Neuron (in vitro differentiated cells): ENCODE measurements around the gene ABCG1.
"Not testable (repeated sequence)": the region's sequence is repeated elsewhere in the genome, so short reads cannot be mapped to it uniquely, and the experiment has no call there.

Experiments used
- H2AFZ ChIP-seq: one replicate; pipeline ENCODE4 v1.6.1; 2013; ENCODE audit warnings: low read depth, mild to moderate bottlenecking, inconsistent platforms, low read length, moderate library complexity
- H3K27me3 ChIP-seq: one replicate; pipeline ENCODE4 v1.6.1; 2013; ENCODE audit warnings: low read length; ENCODE audit not compliant: insufficient read depth
- H3K36me3 ChIP-seq: one replicate; pipeline ENCODE4 v1.6.1; 2013; ENCODE audit warnings: low read length; ENCODE audit not compliant: insufficient read depth
- H3K4me1 ChIP-seq: one replicate; pipeline ENCODE4 v1.6.1; 2013; ENCODE audit warnings: low read length; ENCODE audit not compliant: insufficient read depth
- H3K4me3 ChIP-seq: 2 replicates; pipeline ENCODE4 v1.5.1; 2013; ENCODE audit warnings: mild to moderate bottlenecking, low read length, moderate library complexity
- H3K9me3 ChIP-seq: one replicate; pipeline ENCODE4 v1.6.1; 2013; ENCODE audit warnings: low read length

The ABCG1 gene

GRCh38 chr21:42285569-42286245 lies 66.8 kb downstream of the ABCG1 start:
- Histone ChIP-seq H3K36me3 (no peaks in the 10 kb centered on the region), H3K4me3 (no peak overlapping the region), H3K9me3 (no peaks in the 10 kb centered on the region), H2AFZ (no peak overlapping the region), H3K4me1 (no peaks in the 10 kb centered on the region), H3K27me3 (no peaks in the 10 kb centered on the region)

- Histone ChIP-seq H3K27me3 (no peaks in the 10 kb centered on the region), H3K36me3 (no peaks in the 10 kb centered on the region), H2AFZ (no peak overlapping the region), H3K9me3 (no peaks in the 10 kb centered on the region), H3K4me1 (no peaks in the 10 kb centered on the region), H3K4me3 (no peak overlapping the region)
Measured at GRCh38 chr21:42286416-42286815, 67.5 kb downstream of the ABCG1 start.

- Histone ChIP-seq H3K27me3 (no peaks in the 10 kb centered on the region), H3K4me3 (no peak overlapping the region), H2AFZ (no peak overlapping the region), H3K36me3 (no peaks in the 10 kb centered on the region), H3K9me3 (no peaks in the 10 kb centered on the region), H3K4me1 (no peaks in the 10 kb centered on the region)
Measured at GRCh38 chr21:42287193-42288083, 68.5 kb downstream of the ABCG1 start.

- Histone ChIP-seq H3K4me3 (no peak overlapping the region), H2AFZ (no peak overlapping the region), H3K36me3 (no peaks in the 10 kb centered on the region), H3K9me3 (no peaks in the 10 kb centered on the region), H3K4me1 (no peaks in the 10 kb centered on the region), H3K27me3 (no peaks in the 10 kb centered on the region)
Measured at GRCh38 chr21:42288962-42289361, 70.0 kb downstream of the ABCG1 start.

GRCh38 chr21:42289926-42290325 lies 71.0 kb downstream of the ABCG1 start:
- Histone ChIP-seq H3K9me3 (no peaks in the 10 kb centered on the region), H3K4me1 (no peaks in the 10 kb centered on the region), H3K36me3 (no peaks in the 10 kb centered on the region), H3K27me3 (no peaks in the 10 kb centered on the region), H2AFZ (no peak overlapping the region), H3K4me3 (no peak overlapping the region)

GRCh38 chr21:42290505-42290904 lies 71.6 kb downstream of the ABCG1 start:
- no peaks in the 10 kb centered on the region for H3K9me3 ChIP-seq
- no peaks in the 10 kb centered on the region for H3K27me3 ChIP-seq
- H3K4me3 ChIP-seq: no peak overlapping the region
- H3K4me1 ChIP-seq: no peaks in the 10 kb centered on the region
- H2AFZ ChIP-seq: no peak overlapping the region
- no peaks in the 10 kb centered on the region for H3K36me3 ChIP-seq

GRCh38 chr21:42291003-42291750 lies 72.2 kb downstream of the ABCG1 start:
- Histone ChIP-seq H3K36me3 (no peaks in the 10 kb centered on the region), H3K4me1 (no peaks in the 10 kb centered on the region), H3K9me3 (no peaks in the 10 kb centered on the region), H2AFZ (no peak overlapping the region), H3K27me3 (no peaks in the 10 kb centered on the region), H3K4me3 (no peak overlapping the region)

- no peak overlapping the region for H3K4me3 ChIP-seq
- H3K27me3 ChIP-seq: no peaks in the 10 kb centered on the region
- no peaks in the 10 kb centered on the region for H3K4me1 ChIP-seq
- H3K9me3 ChIP-seq: no peaks in the 10 kb centered on the region
- no peaks in the 10 kb centered on the region for H3K36me3 ChIP-seq
- H2AFZ ChIP-seq: no peak overlapping the region
Measured at GRCh38 chr21:42291751-42292562, 73.0 kb downstream of the ABCG1 start.

GRCh38 chr21:42292563-42293142 lies 73.7 kb downstream of the ABCG1 start:
- not testable (repeated sequence) for H3K9me3 ChIP-seq, H3K4me3 ChIP-seq, H2AFZ ChIP-seq, H3K4me1 ChIP-seq, H3K27me3 ChIP-seq, H3K36me3 ChIP-seq

- Histone ChIP-seq H3K9me3 (no peaks in the 10 kb centered on the region), H3K4me1 (no peaks in the 10 kb centered on the region), H3K36me3 (no peaks in the 10 kb centered on the region), H2AFZ (no peak overlapping the region), H3K4me3 (no peak overlapping the region), H3K27me3 (no peaks in the 10 kb centered on the region)
Measured at GRCh38 chr21:42293649-42294272, 74.8 kb downstream of the ABCG1 start.

- Histone ChIP-seq H2AFZ (no peak overlapping the region), H3K4me1 (no peaks in the 10 kb centered on the region), H3K27me3 (no peaks in the 10 kb centered on the region), H3K9me3 (no peaks in the 10 kb centered on the region), H3K4me3 (no peak overlapping the region), H3K36me3 (no peaks in the 10 kb centered on the region)
Measured at GRCh38 chr21:42294273-42294880, 75.4 kb downstream of the ABCG1 start.

GRCh38 chr21:42295845-42296244 lies 76.9 kb downstream of the ABCG1 start:
- H3K27me3 ChIP-seq: no peaks in the 10 kb centered on the region
- H3K4me1 ChIP-seq: no peaks in the 10 kb centered on the region
- no peaks in the 10 kb centered on the region for H3K36me3 ChIP-seq
- no peaks in the 10 kb centered on the region for H3K9me3 ChIP-seq
- H3K4me3 ChIP-seq: no peak overlapping the region
- H2AFZ ChIP-seq: no peak overlapping the region
